OCI-LY1 (cell line): ENCODE results near the gene ATP5MK.
"Not testable (repeated sequence)": the region's sequence is repeated elsewhere in the genome, so short reads cannot be mapped to it uniquely, and the experiment has no call there.

Experiments
- CTCF ChIP-seq: fragments of 200-600 bp; sonication (generic), shearing (Covaris generic); IDR thresholded peaks from 2 replicates; pipeline ENCODE4 v1.5.1; 2017; ENCODE audit warnings: mild to moderate bottlenecking, antibody characterized with exemption, low read length, moderate library complexity, mixed read lengths
- EZH2 ChIP-seq: fragments of 200-600 bp; sonication (generic), shearing (Covaris generic); IDR thresholded peaks from 2 replicates; pipeline ENCODE4 v1.8.0; 2017; ENCODE audit warnings: borderline replicate concordance, mixed run types, mild to moderate bottlenecking, antibody characterized with exemption, low read length, moderate library complexity, mixed read lengths

DNA sequence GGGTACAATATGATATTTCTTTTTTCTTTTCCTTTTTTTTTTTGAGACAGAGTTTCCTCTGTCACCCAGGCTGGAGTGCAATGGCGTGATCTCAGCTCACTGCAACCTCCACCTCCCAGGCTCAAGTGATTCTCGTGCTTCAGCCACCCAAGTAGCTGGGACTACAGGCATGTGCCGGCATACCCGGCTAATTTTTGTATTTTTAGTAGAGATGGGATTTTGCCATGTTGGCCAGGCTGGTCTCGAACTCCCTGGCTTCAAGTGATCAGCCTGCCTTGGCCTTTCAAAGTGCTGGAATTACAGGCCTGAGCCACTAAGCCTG is 20.8 kb upstream of the ATP5MK start:
- not testable (repeated sequence) for TF ChIP-seq CTCF, EZH2
